Measurements from ENCODE around the gene CKAP2L.
"Not testable (repeated sequence)": the region's sequence is repeated elsewhere in the genome, so short reads cannot be mapped to it uniquely, and the experiment has no call there.

The CKAP2L gene

DNA sequence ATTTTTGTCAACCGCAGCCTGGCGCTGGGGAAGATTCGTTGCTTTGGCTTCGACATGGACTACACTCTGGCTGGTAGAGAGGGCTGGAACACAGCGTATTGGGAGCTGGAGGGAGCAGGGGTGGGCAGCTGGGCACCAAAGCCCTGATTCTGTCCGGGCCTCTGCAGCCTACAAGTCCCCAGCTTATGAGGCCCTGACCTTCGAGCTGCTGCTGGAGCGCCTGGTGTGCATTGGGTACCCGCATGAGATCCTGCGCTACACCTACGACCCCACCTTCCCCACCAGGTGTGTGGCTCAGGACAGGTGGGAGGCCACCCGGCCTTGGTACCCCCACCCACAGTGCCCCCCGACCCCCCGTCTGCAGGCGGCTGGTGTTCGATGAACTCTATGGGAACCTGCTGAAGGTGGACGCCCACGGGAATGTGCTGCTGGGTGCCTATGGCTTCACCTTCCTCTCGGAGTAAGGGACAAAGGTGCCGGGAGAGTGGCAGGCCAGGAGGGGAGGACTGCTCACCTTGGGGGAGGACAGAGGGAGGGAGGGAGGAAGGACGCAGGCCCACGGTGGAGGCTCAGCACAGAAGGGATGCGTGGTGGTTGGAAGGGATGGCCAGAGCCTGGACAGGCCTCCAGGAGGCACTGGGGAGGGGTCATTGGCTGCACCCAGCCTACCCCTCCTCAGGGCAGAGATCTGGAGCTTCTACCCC, 42.4 kb downstream of the CKAP2L start:
- Histone ChIP-seq H2AFZ (ENCODE audit: low read length) (no peak overlapping the region), H3K9ac (ENCODE audit: low read depth, low read length, poor library complexity, severe bottlenecking) (no peak overlapping the region), H3K9me3 (ENCODE audit: insufficient read depth, low read depth, low read length) (no peaks in the 10 kb centered on the region), H3K4me3 (ENCODE audit: low read length, poor library complexity, severe bottlenecking) (no peak overlapping the region), H3K4me1 (ENCODE audit: insufficient read depth, low read length, poor library complexity, severe bottlenecking) (peaks cover 5% of the 10 kb centered on the region), H3K4me2 (ENCODE audit: low read depth, low read length, poor library complexity, severe bottlenecking) (no peak overlapping the region), H3F3A (ENCODE audit: low read depth) (no peaks in the 10 kb centered on the region), H3K27me3 (ENCODE audit: insufficient read depth, low read length, poor library complexity, severe bottlenecking) (no peaks in the 10 kb centered on the region), H3K79me2 (ENCODE audit: insufficient read depth, low read length) (no peaks in the 10 kb centered on the region), H3K9me2 (replicated peaks; ENCODE audit: low read depth, low read length) (no peaks in the 10 kb centered on the region), H4K20me1 (ENCODE audit: insufficient read depth, low read length, poor library complexity, severe bottlenecking) (no peaks in the 10 kb centered on the region), H3K36me3 (ENCODE audit: insufficient read depth, low read length) (no peaks in the 10 kb centered on the region)
- TF ChIP-seq EZH2phosphoT487 (IDR thresholded peaks at IDR 0.05; ENCODE audit: borderline replicate concordance), result no peak
- TF ChIP-seq, protein P1, sequence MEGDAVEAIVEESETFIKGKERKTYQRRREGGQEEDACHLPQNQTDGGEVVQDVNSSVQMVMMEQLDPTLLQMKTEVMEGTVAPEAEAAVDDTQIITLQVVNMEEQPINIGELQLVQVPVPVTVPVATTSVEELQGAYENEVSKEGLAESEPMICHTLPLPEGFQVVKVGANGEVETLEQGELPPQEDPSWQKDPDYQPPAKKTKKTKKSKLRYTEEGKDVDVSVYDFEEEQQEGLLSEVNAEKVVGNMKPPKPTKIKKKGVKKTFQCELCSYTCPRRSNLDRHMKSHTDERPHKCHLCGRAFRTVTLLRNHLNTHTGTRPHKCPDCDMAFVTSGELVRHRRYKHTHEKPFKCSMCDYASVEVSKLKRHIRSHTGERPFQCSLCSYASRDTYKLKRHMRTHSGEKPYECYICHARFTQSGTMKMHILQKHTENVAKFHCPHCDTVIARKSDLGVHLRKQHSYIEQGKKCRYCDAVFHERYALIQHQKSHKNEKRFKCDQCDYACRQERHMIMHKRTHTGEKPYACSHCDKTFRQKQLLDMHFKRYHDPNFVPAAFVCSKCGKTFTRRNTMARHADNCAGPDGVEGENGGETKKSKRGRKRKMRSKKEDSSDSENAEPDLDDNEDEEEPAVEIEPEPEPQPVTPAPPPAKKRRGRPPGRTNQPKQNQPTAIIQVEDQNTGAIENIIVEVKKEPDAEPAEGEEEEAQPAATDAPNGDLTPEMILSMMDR (conservative IDR thresholded peaks at IDR 0.05; ENCODE audit: low read length), result no peak

- TF ChIP-seq, protein P1 (conservative IDR thresholded peaks at IDR 0.05; ENCODE audit: low read length), result no peak
- TF ChIP-seq EZH2phosphoT487 (IDR thresholded peaks at IDR 0.05; ENCODE audit: borderline replicate concordance), result no peak
- Histone ChIP-seq H3F3A (ENCODE audit: low read depth) (no peaks in the 10 kb centered on the region; the same call in 1 of the 2 replicates), H3K79me2 (ENCODE audit: insufficient read depth, low read length) (no peaks in the 10 kb centered on the region), H2AFZ (ENCODE audit: low read length) (no peak within 1 kb of the TSS), H3K9me3 (ENCODE audit: insufficient read depth, low read depth, low read length) (no peaks in the 10 kb centered on the region), H3K9me2 (replicated peaks; ENCODE audit: low read depth, low read length) (no peaks in the 10 kb centered on the region), H3K27me3 (ENCODE audit: insufficient read depth, low read length, poor library complexity, severe bottlenecking) (no peaks in the 10 kb centered on the region), H3K9ac (ENCODE audit: low read depth, low read length, poor library complexity, severe bottlenecking) (no peak within 1 kb of the TSS), H3K4me1 (ENCODE audit: insufficient read depth, low read length, poor library complexity, severe bottlenecking) (peaks cover 5% of the 10 kb centered on the region), H4K20me1 (ENCODE audit: insufficient read depth, low read length, poor library complexity, severe bottlenecking) (no peaks in the 10 kb centered on the region), H3K4me3 (ENCODE audit: low read length, poor library complexity, severe bottlenecking) (no peak within 1 kb of the TSS), H3K4me2 (ENCODE audit: low read depth, low read length, poor library complexity, severe bottlenecking) (no peak within 1 kb of the TSS), H3K36me3 (ENCODE audit: insufficient read depth, low read length) (no peaks in the 10 kb centered on the region)
These were observed 43.6 kb downstream of the CKAP2L start, which contains the start of gene NT5DC4 for GRCh38 chr2:112720785-112721184. Gene NT5DC4, plus strand, starts transcription at chr2:112721020. Its CDS starts 60 bp downstream, at chr2:112721080.

- no peaks in the 10 kb centered on the region for H3K79me2 ChIP-seq (ENCODE audit: insufficient read depth, low read length)
- H2AFZ ChIP-seq (ENCODE audit: low read length), result no peak overlapping the region
- H3K9me2 ChIP-seq (replicated peaks; ENCODE audit: low read depth, low read length), result no peaks in the 10 kb centered on the region
- no peaks in the 10 kb centered on the region; the same call in 1 of the 2 replicates for H3F3A ChIP-seq (ENCODE audit: low read depth)
- no peaks in the 10 kb centered on the region for H3K9me3 ChIP-seq (ENCODE audit: insufficient read depth, low read depth, low read length)
- H4K20me1 ChIP-seq (ENCODE audit: insufficient read depth, low read length, poor library complexity, severe bottlenecking), result no peaks in the 10 kb centered on the region
- no peaks in the 10 kb centered on the region for H3K36me3 ChIP-seq (ENCODE audit: insufficient read depth, low read length)
- H3K4me1 ChIP-seq (ENCODE audit: insufficient read depth, low read length, poor library complexity, severe bottlenecking), result no peaks in the 10 kb centered on the region
- no peak overlapping the region for H3K9ac ChIP-seq (ENCODE audit: low read depth, low read length, poor library complexity, severe bottlenecking)
- H3K4me2 ChIP-seq (ENCODE audit: low read depth, low read length, poor library complexity, severe bottlenecking), result no peak overlapping the region
- TF ChIP-seq EZH2phosphoT487 (IDR thresholded peaks at IDR 0.05; ENCODE audit: borderline replicate concordance), result no peak
- TF ChIP-seq, protein P1 (conservative IDR thresholded peaks at IDR 0.05; ENCODE audit: low read length), result no peak
- H3K27me3 ChIP-seq (ENCODE audit: insufficient read depth, low read length, poor library complexity, severe bottlenecking), result no peaks in the 10 kb centered on the region
- no peak overlapping the region for H3K4me3 ChIP-seq (ENCODE audit: low read length, poor library complexity, severe bottlenecking)
These were observed 45.5 kb downstream of the CKAP2L start for GRCh38 chr2:112718863-112719370.

- H3K4me2 ChIP-seq (ENCODE audit: low read depth, low read length, poor library complexity, severe bottlenecking); H3K27me3 ChIP-seq (ENCODE audit: insufficient read depth, low read length, poor library complexity, severe bottlenecking); H3K79me2 ChIP-seq (ENCODE audit: insufficient read depth, low read length): not testable (repeated sequence)
These were observed 47.5 kb downstream of the CKAP2L start for GRCh38 chr2:112716826-112717352.

DNA sequence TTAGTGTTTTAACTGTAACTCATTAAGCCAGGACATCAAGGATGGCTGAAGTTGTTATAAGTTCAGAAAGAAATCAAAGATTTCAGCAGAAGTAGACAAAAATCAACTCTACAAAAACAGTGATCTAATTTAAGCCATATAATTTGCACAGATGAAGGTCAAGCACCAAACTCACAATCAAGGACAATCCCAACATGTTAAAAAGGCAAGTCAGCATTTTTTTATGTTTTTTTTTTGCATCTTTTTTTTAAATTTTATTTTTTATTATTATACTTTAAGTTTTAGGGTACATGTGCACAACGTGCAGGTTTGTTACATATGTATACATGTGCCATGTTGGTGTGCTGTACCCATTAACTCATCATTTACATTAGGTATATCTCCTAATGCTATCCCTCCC, 48.3 kb downstream of the CKAP2L start:
- H2AFZ ChIP-seq (ENCODE audit: low read length); H3K9me2 ChIP-seq (replicated peaks; ENCODE audit: low read depth, low read length); H3K79me2 ChIP-seq (ENCODE audit: insufficient read depth, low read length); H3K9me3 ChIP-seq (ENCODE audit: insufficient read depth, low read depth, low read length); H3K9ac ChIP-seq (ENCODE audit: low read depth, low read length, poor library complexity, severe bottlenecking); H3F3A ChIP-seq (ENCODE audit: low read depth); H4K20me1 ChIP-seq (ENCODE audit: insufficient read depth, low read length, poor library complexity, severe bottlenecking); H3K4me1 ChIP-seq (ENCODE audit: insufficient read depth, low read length, poor library complexity, severe bottlenecking); H3K4me2 ChIP-seq (ENCODE audit: low read depth, low read length, poor library complexity, severe bottlenecking); H3K36me3 ChIP-seq (ENCODE audit: insufficient read depth, low read length); H3K4me3 ChIP-seq (ENCODE audit: low read length, poor library complexity, severe bottlenecking); H3K27me3 ChIP-seq (ENCODE audit: insufficient read depth, low read length, poor library complexity, severe bottlenecking): not testable (repeated sequence)

More at GRCh38 chr2:112716826-112717352, 47.5 kb downstream of the CKAP2L start:
- not testable (repeated sequence) for H3K9ac ChIP-seq (ENCODE audit: low read depth, low read length, poor library complexity, severe bottlenecking); H3K9me3 ChIP-seq (ENCODE audit: insufficient read depth, low read depth, low read length); H4K20me1 ChIP-seq (ENCODE audit: insufficient read depth, low read length, poor library complexity, severe bottlenecking); H3K9me2 ChIP-seq (replicated peaks; ENCODE audit: low read depth, low read length); H2AFZ ChIP-seq (ENCODE audit: low read length); H3K36me3 ChIP-seq (ENCODE audit: insufficient read depth, low read length); H3F3A ChIP-seq (ENCODE audit: low read depth); H3K4me3 ChIP-seq (ENCODE audit: low read length, poor library complexity, severe bottlenecking); H3K4me1 ChIP-seq (ENCODE audit: insufficient read depth, low read length, poor library complexity, severe bottlenecking)

All from Loucy (cell line).